PFSK-1 (cell line): ENCODE measurements around the gene FOXF2.

ENCODE experiments used
- POLR2AphosphoS5 ChIP-seq: IDR thresholded peaks from 2 replicates; pipeline ENCODE4 v1.6.1; 2012; ENCODE audit warnings: low read depth, mild to moderate bottlenecking, control low read depth, low read length, moderate library complexity
- SIN3A ChIP-seq: IDR thresholded peaks from 2 replicates; pipeline ENCODE4 v1.6.1; 2012; ENCODE audit warnings: mild to moderate bottlenecking, low read length, moderate library complexity, borderline replicate concordance; ENCODE audit not compliant: insufficient read depth

DNA sequence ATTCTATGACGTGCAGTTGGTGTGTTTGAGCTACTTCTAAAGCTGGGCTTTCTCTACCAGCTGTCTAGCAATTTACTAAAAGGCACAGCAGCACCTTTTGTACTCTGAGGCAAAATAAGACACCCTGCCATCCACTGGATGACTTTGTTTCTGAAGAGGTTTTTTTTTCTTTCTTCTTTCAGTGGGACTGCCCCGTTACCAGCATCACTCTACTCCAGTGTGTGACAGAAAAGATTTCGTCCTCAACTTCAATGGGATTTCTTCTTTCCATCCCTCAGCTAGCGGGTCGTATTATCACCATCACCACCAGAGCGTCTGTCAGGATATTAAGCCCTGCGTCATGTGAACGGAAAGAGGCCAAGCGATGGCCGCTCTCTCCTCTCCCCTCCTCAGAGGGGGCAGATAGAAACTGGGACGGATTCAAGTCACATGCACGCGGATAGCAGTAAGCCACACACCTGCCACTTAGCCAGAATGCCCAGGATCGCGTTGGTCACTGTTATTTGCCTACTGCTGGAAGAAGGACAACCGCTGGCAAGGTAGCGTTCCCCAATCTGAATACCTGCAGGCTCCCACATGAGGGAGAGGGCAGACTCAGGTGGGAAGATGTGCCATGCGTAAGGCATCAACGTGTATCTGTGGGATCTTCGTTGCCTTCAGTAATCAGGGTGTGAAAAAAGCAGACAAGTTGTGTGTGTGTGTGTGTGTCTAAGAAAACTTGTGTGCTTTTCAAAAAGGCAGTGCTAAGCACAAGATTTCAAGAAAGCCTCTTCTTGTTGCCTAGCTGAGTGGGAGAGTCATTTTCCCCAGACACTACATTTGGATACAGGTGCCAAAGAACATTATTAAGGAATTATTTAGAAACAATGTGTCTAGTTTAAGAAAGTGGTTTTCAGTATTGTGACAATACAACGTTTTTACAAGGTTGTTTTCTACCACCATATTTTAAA is 5.4 kb downstream of the FOXF2 start:
- TF ChIP-seq SIN3A, result no peak
- no peak for TF ChIP-seq POLR2AphosphoS5
